Heart left ventricle (tissue), 13 donors: Measurements from ENCODE around the gene SUGCT.

ENCODE experiments used
- CTCF ChIP-seq, 12 donors: fragments of 200-600 bp; sonication (generic) in 4 of 12; IDR thresholded peaks; one replicate each; pipeline versions ENCODE4 v1.5.0 to v1.8.0; 2018 to 2022; ENCODE audit warnings: antibody characterized with exemption in 12 of 12, mild to moderate bottlenecking in 5 of 12
- POLR2A ChIP-seq, 2 donors: fragments of 450-650 bp; IDR thresholded peaks; one replicate each; pipeline ENCODE4 v1.6.1; 2017; ENCODE audit warnings: antibody characterized with exemption in 2 of 2, mild to moderate bottlenecking in 2 of 2, moderate library complexity in 2 of 2
- donor health status: ischemic (EF 13 %, LVEDD 7.1; RV severe dilation, severe dysfunction).
- donor health status: DM: no; HTN: yes; CAD: no.
- donor health status: DM: no; HTN: no; CAD: no.
- donor health status: ischemic (EF 25% LVEDD 6.9; RV normal size, moderate dysfunction).
- donor health status: ischemic (EF 25% LVEDD 5.7; RV mildly dilated, moderate dysfunction).
- donor health status: ischemic (EF 35%, LVEDD 5.7; RV mildly dilated, moderate dysfunction).
- donor health status: nonischemic (EF 11% LVEDD 7.7; RV severe dilation, severe dysfunction).
- donor health status: DM: yes; HTN: yes; CAD: no.
- donor health status: PGD.
- donor health status: ischemic (EF 29% LVEDD 5.4; RV normal size, mild dysfunction).
- donor health status: nonischemic (EF 23%, LVEDD 6.1; RV moderate dilation, normal function).

- TF ChIP-seq CTCF (IDR thresholded peaks at IDR 0.05): no peak
- no peak for TF ChIP-seq POLR2A (IDR thresholded peaks at IDR 0.05)
Measured at GRCh38 chr7:40167291-40167690, 32.5 kb downstream of the SUGCT start.
